ENCODE results near the gene DNAH2. TPM values are rescaled to one million over a fixed set of nuclear protein-coding genes. Genes with fewer than 3 reads are reported as not detected.

DNAH2 gene
- total and polyA plus RNA-seq, 2 of the 13 experiments (the other 11 are each of a cell fraction or from before 2014, with no cell fraction given): not detected

- Histone ChIP-seq H3K9ac (ENCODE audit: insufficient read depth, low read depth, low read length) (no peak overlapping the region), H3K36me3 (replicated peaks in 1 of 2; ENCODE audit: control insufficient read depth in 1 of 2, insufficient read depth in 2 of 2, low read length in 2 of 2) (0 out of 5 replicates have a peak, but pooled peaks cover 0 to 5% of the 10 kb centered on the region in 2 experiments), H4K20me1 (ENCODE audit: insufficient read depth, low read length) (peaks cover 17% of the 10 kb centered on the region; the same call in 1 of the 2 replicates), H3K4me3 (replicated peaks in 1 of 3; ENCODE audit: insufficient read depth in 1 of 3, low read depth in 2 of 3, low read length in 3 of 3) (no peak overlapping the region), H2AFZ (ENCODE audit: low read length) (no peak overlapping the region), H3K27me3 (ENCODE audit: control insufficient read depth in 1 of 2, insufficient read depth in 2 of 2, low read length in 2 of 2) (peaks cover 0 to 3% of the 10 kb centered on the region in 2 experiments; a peak in 1 of 5 replicates), H3K79me2 (ENCODE audit: insufficient read depth, low read length) (peaks cover 52% of the 10 kb centered on the region), H3K9me3 (ENCODE audit: low read length) (no peaks in the 10 kb centered on the region), H3K27ac (ENCODE audit: extremely low read length, insufficient read depth, low read length) (no peak overlapping the region), H3K4me1 (ENCODE audit: insufficient read depth, low read length) (peaks cover 41% of the 10 kb centered on the region), H3K4me2 (ENCODE audit: low read depth, low read length) (peak overlapping the region; percentile 96; the same call in 1 of the 2 replicates)
- WGBS (ENCODE audit: low lambda C conversion rate): 69% methylated on average over 2 of the region's 2 CpGs
- POLR2A ChIA-PET: interaction anchor here (8.1 kb wide), 1 partner anchor 17 kb away, joined by 104 read pairs; the partner anchor contains the start of genes CYB5D1, NAA38 and TMEM88
- ATAC-seq: no peak
- CTCF ChIA-PET (ENCODE audit: low intra/inter-chr PET ratio, low total read pairs): no interaction called here
- peak; percentile 28 for DNase-seq (ENCODE audit: low spot score)
- intact Hi-C loops (cut with micrococcal nuclease; ENCODE audit: unreplicated experiment) (loop anchor here (5.0 kb wide), 1 partner anchor 202 kb away; no protein-coding TSS in a partner anchor), in situ Hi-C loops (cut with HindIII; ENCODE audit: extremely low pct_ligation_motif_present, low pct_unique_long_range_greater_than_20kb) (loop anchor here (10.0 kb wide), 1 partner anchor 265 kb away; the partner anchor contains the start of gene CD68)
- FAIRE-seq: no peak
- no TSS peak for BruUV-seq (replicated peaks)
- no peak for TF ChIP-seq KLF12 (CRISPR knock-in tag; IDR thresholded peaks at IDR 0.05; ENCODE audit: borderline replicate concordance)
- TF ChIP-seq NBN (conservative IDR thresholded peaks at IDR 0.05): no peak
- TF ChIP-seq, protein P1, sequence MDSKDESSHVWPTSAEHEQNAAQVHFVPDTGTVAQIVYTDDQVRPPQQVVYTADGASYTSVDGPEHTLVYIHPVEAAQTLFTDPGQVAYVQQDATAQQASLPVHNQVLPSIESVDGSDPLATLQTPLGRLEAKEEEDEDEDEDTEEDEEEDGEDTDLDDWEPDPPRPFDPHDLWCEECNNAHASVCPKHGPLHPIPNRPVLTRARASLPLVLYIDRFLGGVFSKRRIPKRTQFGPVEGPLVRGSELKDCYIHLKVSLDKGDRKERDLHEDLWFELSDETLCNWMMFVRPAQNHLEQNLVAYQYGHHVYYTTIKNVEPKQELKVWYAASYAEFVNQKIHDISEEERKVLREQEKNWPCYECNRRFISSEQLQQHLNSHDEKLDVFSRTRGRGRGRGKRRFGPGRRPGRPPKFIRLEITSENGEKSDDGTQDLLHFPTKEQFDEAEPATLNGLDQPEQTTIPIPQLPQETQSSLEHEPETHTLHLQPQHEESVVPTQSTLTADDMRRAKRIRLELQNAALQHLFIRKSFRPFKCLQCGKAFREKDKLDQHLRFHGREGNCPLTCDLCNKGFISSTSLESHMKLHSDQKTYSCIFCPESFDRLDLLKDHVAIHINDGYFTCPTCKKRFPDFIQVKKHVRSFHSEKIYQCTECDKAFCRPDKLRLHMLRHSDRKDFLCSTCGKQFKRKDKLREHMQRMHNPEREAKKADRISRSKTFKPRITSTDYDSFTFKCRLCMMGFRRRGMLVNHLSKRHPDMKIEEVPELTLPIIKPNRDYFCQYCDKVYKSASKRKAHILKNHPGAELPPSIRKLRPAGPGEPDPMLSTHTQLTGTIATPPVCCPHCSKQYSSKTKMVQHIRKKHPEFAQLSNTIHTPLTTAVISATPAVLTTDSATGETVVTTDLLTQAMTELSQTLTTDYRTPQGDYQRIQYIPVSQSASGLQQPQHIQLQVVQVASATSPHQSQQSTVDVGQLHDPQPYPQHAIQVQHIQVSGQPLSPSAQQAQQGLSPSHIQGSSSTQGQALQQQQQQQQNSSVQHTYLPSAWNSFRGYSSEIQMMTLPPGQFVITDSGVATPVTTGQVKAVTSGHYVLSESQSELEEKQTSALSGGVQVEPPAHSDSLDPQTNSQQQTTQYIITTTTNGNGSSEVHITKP (CRISPR knock-in tag; IDR thresholded peaks at IDR 0.05; ENCODE audit: low read depth): peak; percentile 98
- peak; percentile 62; the same call in 1 of the 2 replicates for TF ChIP-seq BHLHE40 (IDR thresholded peaks at IDR 0.05; ENCODE audit: low read length)
- TF ChIP-seq IKZF1 (IDR thresholded peaks at IDR 0.05): no peak
- 0 out of 2 replicates have a peak, but pooled peaks have one; percentile 44 for TF ChIP-seq RBFOX2 (IDR thresholded peaks at IDR 0.05; ENCODE audit: low read depth, low read length)
- no peak for TF ChIP-seq BORCS8-MEF2B (CRISPR knock-in tag; IDR thresholded peaks at IDR 0.05)
- no peak for TF ChIP-seq ZNF776 (CRISPR knock-in tag; IDR thresholded peaks at IDR 0.05)
- TF ChIP-seq ZNF572 (CRISPR knock-in tag; IDR thresholded peaks at IDR 0.05): no peak
- TF ChIP-seq HIC2 (CRISPR knock-in tag; IDR thresholded peaks at IDR 0.05; ENCODE audit: low read depth): no peak
- TF ChIP-seq, protein P2, sequence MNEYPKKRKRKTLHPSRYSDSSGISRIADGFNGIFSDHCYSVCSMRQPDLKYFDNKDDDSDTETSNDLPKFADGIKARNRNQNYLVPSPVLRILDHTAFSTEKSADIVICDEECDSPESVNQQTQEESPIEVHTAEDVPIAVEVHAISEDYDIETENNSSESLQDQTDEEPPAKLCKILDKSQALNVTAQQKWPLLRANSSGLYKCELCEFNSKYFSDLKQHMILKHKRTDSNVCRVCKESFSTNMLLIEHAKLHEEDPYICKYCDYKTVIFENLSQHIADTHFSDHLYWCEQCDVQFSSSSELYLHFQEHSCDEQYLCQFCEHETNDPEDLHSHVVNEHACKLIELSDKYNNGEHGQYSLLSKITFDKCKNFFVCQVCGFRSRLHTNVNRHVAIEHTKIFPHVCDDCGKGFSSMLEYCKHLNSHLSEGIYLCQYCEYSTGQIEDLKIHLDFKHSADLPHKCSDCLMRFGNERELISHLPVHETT (CRISPR knock-in tag; conservative IDR thresholded peaks at IDR 0.05): no peak
- no peak for TF ChIP-seq ZNF251 (CRISPR knock-in tag; IDR thresholded peaks at IDR 0.05)
- no peak for TF ChIP-seq ARNTL (CRISPR knock-in tag; IDR thresholded peaks at IDR 0.05)
- no peak for TF ChIP-seq EEA1 (CRISPR knock-in tag; IDR thresholded peaks at IDR 0.05; ENCODE audit: borderline replicate concordance)
- TF ChIP-seq, protein P3, sequence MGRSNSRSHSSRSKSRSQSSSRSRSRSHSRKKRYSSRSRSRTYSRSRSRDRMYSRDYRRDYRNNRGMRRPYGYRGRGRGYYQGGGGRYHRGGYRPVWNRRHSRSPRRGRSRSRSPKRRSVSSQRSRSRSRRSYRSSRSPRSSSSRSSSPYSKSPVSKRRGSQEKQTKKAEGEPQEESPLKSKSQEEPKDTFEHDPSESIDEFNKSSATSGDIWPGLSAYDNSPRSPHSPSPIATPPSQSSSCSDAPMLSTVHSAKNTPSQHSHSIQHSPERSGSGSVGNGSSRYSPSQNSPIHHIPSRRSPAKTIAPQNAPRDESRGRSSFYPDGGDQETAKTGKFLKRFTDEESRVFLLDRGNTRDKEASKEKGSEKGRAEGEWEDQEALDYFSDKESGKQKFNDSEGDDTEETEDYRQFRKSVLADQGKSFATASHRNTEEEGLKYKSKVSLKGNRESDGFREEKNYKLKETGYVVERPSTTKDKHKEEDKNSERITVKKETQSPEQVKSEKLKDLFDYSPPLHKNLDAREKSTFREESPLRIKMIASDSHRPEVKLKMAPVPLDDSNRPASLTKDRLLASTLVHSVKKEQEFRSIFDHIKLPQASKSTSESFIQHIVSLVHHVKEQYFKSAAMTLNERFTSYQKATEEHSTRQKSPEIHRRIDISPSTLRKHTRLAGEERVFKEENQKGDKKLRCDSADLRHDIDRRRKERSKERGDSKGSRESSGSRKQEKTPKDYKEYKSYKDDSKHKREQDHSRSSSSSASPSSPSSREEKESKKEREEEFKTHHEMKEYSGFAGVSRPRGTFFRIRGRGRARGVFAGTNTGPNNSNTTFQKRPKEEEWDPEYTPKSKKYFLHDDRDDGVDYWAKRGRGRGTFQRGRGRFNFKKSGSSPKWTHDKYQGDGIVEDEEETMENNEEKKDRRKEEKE (IDR thresholded peaks at IDR 0.05): no peak
Measured at GRCh38 chr17:7839876-7840261, 122.3 kb downstream of the DNAH2 start.
